ENCODE data around the gene RBBP4.
A peak's percentile ranks its signal among the peaks of the same experiment; 100 is the strongest.
"Not testable (repeated sequence)": the region's sequence is repeated elsewhere in the genome, so short reads cannot be mapped to it uniquely, and the experiment has no call there.

The RBBP4 gene

GRCh38 chr1:32693455-32694174 is 42.6 kb downstream of the RBBP4 start:
- no peak for DNase-seq (ENCODE audit: low read depth in 2 of 3, low spot score in 1 of 3)

GRCh38 chr1:32695098-32695904 is 44.3 kb downstream of the RBBP4 start:
- DNase-seq (ENCODE audit: low read depth in 2 of 3, low spot score in 1 of 3): no peak

DNA sequence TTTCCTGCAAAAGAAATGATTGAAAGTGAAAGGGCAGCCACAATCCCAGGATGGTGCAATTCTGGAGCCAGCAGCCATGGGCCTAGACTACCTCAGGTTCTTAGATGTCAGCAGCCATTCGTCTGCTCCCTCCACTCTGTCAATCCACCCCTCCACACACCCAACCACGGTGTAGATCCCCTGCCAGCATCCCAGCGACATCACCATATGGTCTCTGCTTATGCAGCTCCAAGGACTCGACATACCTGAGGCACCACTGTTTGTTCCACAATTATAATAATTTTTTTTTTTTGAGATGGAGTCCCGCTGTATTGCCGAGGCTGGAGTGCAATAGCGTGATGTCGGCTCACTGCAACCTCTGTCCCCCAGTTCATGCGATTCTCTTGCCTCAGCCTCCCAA is 45.0 kb downstream of the RBBP4 start:
- DNase-seq (ENCODE audit: low read depth in 2 of 3, low spot score in 1 of 3): no peak

DNA sequence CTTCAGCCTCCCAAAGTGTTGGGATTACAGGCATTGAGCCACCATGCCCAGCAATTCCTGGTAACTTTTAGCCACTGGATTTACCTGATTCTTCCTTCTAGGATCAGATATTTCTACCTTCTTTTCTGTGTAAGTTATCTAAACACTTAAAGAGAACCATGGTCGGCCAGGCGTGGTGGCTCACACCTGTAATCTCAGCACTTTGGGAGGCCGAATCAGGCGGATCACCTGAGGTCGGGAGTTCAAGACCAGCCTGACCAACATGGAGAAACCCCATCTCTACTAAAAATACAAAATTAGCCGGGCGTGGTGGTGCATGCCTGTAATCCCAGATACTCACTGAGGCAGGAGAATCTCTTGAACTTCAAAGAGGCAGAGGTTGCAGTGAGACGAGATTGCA is 46.0 kb downstream of the RBBP4 start:
- DNase-seq (ENCODE audit: low read depth in 2 of 3, low spot score in 1 of 3): not testable (repeated sequence)

DNA sequence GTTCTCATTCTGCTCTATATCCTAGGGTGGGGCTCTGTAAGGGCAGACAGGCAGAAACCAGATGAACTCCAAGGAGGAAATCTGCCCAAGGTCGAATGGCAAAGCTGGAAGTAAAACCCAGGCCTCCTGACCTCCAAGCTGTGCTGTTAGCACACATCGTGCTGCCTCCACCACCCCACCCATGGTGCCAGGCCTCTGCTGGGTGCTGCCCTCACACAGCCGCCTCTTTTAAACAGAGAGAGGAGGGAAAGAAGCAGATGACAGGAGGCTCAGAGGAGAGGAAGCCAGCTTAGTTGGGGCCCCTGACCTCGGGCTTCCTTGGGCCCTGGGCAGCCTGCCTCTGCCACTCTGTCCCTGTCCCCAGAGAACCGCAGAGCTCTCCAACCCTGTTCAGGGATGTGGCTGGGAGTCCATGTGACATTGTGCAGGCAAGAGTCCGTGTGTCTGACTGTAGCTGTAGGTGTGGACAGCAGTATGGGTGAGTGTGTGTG is 50.5 kb downstream of the RBBP4 start:
- no peak for DNase-seq (ENCODE audit: low read depth in 2 of 3, low spot score in 1 of 3)

DNA sequence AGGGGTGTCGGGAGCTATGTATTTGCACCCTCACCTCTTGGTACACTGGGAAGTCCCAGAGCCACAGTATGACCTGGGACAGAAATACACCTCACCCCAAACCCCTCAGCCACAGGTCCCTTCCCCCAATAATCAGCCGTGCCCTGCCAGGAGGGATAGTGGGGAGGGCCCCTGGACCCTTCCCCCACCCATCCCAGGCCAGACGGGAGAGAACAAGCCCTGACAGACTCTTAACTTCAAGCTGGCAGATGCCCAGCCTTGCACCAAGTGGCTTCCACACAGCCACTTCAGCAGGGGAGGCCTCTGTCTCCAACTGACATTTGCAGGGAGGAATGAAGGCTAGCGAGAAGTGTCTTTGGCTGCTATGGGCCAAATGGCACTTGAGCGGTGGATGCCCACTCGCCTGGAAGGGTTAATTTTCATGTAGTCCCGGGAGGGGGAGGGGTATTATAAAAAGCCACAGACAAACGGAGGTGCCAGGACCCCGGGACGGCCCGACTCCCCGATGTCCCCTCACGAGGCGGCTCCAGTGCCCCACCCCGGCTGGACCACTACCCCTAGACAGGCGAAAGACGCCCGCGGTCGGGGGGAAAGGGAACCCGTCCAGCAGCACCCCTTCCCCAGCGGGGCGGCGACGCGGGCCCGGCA is 51.1 kb downstream of the RBBP4 start:
- DNase-seq (ENCODE audit: low read depth in 2 of 3, low spot score in 1 of 3): no peak

DNA sequence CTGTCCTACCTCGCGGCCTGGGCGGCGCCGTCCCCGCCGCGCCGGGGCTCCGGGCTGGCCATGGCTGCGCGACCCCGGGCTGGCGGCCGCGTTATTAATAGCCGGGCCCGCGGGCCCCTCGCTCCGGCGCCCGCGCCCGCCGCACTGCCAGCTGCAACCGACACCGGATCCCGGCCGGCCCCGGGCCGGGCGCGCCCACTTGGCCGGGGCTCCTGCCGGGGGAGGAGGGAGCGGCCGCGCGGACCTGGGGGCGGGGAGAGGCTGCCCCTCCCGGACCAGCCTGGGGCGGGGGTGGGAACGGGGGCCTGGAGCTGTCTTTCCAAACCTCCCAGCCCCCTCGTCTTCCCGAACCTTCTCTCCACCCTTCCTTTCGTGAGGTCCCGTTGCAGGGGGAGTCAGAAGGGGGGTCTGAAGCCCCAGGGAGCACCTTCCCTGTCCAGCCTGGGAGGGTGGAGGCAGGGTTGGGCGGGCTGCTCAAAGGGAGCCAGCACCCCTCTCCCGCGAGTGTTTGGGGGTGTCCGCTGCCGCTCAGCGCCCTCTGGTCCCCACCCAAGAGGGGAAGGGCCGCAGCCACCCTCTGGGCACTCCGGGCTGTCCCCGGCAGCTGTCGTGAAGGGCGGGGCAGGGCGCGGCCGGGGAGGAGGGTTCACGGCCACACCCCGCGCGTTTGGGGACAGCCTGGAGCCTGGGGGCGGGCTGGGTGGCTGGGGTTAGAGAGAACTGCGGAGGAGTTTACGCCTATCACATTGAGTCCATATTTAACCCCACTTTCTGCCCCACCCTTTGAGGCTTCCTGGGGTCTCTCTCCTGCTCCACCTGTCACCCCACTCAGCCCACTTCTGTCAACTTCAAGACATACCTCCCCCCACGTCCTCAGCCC is 51.8 kb downstream of the RBBP4 start, which contains the start of gene SYNC:
SYNC (minus strand) TSS at position 172 of the 880 bp plus-strand sequence; CDS start at position 62, 110 bp downstream.
- no peak for DNase-seq (ENCODE audit: low read depth in 2 of 3, low spot score in 1 of 3)

GRCh38 chr1:32703479-32704291 is 52.7 kb downstream of the RBBP4 start:
- DNase-seq (ENCODE audit: low read depth in 2 of 3, low spot score in 1 of 3): no peak

- no peak for DNase-seq (ENCODE audit: low read depth in 2 of 3, low spot score in 1 of 3)
These were observed 54.5 kb downstream of the RBBP4 start for GRCh38 chr1:32705516-32705915.

DNA sequence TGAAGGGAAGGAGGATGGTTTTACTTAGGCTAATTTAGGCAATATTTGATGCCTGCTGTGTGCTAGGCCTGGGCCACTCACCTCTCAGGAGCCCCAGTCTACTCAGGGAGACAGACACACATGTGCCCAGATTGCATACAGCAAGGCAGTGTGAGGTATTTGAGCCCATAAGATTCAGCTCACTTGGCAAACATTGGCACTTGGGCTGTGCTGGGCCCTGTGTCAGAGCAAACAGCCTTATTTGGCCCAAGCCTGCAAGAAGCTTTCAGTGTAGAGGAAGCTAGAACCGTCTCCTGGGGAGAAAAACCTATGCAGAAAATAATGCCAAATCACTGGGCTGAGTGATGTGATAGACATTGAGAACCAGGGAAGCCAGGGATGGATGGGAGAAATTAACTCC is 55.5 kb downstream of the RBBP4 start:
- DNase-seq (ENCODE audit: low read depth in 2 of 3, low spot score in 1 of 3): no peak

GRCh38 chr1:32709075-32709474 is 58.1 kb downstream of the RBBP4 start:
- DNase-seq (ENCODE audit: low read depth in 2 of 3, low spot score in 1 of 3): no peak

DNA sequence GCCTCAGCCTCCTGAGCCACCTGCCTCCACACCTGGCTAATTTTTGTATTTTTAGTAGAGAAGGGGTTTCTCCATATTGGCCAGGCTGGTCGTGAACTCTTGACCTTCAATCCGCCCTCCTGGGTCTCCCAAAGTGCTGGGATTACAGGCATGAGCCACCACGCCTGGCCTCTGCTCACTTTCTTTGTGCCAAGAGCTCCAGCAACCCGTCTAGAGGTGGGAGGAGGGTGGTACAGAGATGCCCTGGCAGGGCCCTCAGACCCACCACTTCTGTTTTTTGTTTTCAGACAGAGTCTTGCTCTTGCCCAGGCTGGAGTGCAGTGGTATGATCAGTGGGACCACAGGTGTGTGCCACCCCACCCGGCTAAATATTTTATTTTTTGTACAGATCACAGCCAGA is 58.5 kb downstream of the RBBP4 start:
- no peak for DNase-seq (ENCODE audit: low read depth in 2 of 3, low spot score in 1 of 3)

DNA sequence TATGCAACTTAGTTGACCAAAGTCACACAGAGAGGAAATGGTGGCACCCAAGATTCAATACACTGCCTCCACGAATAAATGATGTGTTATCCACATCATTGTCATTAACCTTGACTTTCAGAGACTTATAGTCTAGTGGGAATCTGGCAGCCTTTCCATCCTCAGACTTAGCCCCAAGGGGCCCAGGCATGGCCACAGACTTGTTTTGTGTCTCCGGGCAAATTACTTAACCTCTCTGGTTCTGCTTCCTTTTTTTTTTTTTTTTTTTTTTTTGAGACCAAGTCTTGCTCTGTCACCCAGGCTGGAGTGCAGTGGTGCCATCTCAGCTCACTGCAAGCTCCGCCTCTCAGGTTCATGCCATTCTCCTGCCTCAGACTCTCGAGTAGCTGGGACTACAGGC is 60.2 kb downstream of the RBBP4 start:
- DNase-seq (ENCODE audit: low read depth in 2 of 3, low spot score in 1 of 3): not testable (repeated sequence)

DNA sequence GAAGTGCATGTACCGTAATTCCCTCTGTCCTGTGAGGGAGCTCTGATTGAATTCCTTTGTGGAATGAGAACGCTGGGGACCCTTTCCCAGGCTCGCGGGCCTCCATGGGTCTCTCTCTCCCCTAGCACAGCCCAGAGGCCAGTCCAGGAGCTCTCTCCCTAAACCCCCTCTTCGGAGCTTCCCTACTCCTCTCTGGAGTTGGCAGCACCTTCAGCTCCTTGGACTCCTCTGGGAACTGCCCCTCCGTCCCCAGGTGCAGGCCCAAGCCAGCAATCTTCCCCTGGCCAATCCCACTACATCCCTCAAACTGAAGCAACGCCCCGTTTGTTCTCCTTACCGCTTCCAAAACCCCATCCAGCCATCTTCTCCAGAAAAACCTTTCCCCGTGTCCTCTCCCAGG is 62.1 kb downstream of the RBBP4 start:
- DNase-seq (ENCODE audit: low read depth in 2 of 3, low spot score in 1 of 3): no peak

GRCh38 chr1:32714277-32714676 is 63.3 kb downstream of the RBBP4 start:
- DNase-seq (ENCODE audit: low read depth in 2 of 3, low spot score in 1 of 3): no peak

- DNase-seq (ENCODE audit: low read depth in 2 of 3, low spot score in 1 of 3): no peak
These were observed 64.9 kb downstream of the RBBP4 start for GRCh38 chr1:32715901-32716311.

DNA sequence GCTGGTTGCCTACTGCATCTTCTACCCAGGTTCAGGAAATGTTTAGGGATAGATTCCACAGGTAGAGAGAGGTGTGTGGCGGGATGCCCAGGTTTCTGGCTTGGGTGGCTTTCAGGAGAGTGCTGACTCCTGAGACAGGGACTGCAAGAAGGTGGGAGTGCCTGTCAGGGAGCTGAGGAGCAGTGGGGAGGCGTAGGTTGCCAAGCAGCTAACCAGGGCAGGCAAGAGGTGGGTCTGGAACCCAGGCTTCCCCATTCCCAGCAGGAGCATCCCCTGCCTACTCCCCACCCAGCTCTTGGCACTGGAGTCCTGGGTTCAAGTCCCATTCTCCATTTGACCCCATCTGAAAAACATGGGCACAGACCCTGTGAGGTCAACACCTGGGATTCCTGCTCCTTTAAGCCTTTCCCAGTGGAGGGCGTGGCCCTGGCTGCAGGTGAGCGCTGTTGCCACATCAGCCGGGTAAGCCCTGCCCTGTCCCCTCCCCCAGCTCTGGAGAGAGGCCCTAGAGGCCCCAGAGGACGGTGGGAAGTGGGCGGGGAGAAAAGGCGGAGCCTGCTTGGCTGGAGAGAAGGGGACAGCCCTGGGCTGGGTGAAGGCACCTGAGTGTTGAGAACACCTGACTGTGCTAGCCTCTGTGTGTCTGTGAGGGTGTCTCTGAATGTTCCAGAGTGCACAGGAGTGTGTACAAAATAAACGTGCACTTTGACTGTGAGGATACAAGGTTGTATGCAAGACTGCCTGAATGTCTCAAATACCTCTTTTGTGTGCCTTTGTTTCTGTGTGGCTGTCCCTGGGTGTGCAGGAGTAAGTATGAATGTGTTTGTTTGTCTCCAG is 65.5 kb downstream of the RBBP4 start:
- DNase-seq (ENCODE audit: low read depth in 2 of 3, low spot score in 1 of 3): peak; percentile 25 to 39 (median 37)

GRCh38 chr1:32717503-32717902 is 66.5 kb downstream of the RBBP4 start:
- DNase-seq (ENCODE audit: low read depth in 2 of 3, low spot score in 1 of 3): no peak

GRCh38 chr1:32718036-32718435 is 67.0 kb downstream of the RBBP4 start:
- DNase-seq (ENCODE audit: low read depth in 2 of 3, low spot score in 1 of 3): no peak

All from stimulated activated CD4-positive, alpha-beta T cell treated with anti-CD3 and anti-CD28 coated beads, Interleukin-12 subunit alpha, Interleukin-12 subunit beta, amount 100 ng/mL, for 48 hours (primary cell).